DMS79 treated with DMSO at 0.1 percent for 48 hours (cell line): ENCODE measurements around the gene ARHGEF40.

Experiments
- DNase-seq: peaks from one replicate; lab custom pipeline; 2025; lab: John Stamatoyannopoulos, UW

The ARHGEF40 gene

DNA sequence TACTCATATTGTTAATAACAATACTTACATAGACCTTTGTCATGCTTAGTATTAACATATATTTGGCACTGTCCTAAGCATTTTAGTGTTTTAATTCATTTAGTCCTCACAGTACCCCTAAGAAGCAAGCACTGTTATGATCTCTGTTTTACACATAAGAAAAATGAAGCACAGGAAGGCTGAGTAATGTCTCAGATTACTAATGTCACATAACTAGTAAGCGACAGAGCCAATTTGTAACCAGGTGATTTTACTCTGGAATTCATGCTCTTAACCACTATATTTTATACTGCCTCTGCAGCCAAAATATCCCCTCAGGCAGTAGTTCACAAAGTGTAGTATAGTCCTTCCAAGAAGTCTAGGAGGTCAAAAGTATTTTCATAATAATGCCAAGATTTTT is 51.0 kb downstream of the ARHGEF40 start:
- DNase-seq, result no peak

DNA sequence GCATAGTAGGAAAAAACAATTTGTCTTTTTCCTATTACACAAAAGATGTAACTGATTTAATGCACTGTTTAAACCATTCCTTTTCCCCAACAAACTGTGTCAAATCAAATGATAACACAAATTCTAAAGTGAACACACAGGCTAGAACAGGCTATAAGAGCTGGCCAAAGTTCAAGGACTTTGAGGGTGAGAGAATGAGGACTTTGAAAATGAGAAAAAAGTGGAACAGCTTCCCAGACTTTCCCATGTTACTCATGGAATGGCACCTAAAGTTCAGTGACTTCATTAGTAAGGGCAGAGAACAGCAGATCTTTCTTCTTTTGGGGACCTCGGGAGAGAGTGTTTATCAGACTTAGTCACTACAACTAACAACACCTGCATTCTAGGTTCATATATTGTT is 53.3 kb downstream of the ARHGEF40 start:
- no peak for DNase-seq

DNA sequence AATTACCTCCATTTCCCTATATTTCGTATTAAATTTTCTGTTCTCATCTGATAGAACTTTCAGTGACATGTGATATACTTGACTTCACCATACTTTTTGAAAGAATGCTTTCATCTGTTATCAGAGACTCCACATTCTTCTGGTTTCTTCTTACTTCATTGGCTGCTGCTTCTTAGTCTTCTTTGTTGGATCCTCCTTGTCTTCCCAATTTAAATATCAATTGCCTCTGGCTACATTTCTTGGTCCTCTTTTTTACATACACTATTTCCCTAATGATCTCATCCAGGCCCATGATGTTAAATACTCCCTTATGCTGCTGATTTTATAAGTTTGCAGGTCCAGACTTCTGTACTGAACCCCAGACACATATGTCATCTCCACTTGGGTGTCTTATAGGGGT is 63.8 kb downstream of the ARHGEF40 start:
- DNase-seq, result no peak

DNA sequence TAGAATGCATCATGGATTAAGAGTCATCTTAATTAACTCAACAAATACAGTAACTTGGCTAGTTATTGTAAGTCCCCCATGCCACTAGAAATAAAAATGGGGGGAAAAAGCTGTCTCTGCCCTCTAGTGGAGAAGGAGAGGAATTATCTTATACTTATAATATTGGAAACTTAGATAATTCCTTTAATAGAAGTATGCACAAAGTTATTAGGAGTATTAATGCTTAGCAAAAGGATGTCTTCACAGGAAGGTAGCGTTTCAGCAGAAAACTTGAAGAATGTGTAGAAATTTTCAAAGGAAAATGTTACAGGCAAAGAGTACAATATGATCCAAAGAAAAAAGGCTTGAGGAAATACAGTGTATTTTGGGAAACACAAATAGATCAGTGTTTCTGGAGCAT is 65.9 kb downstream of the ARHGEF40 start:
- DNase-seq, result peak; percentile 18
